ENCODE data around the gene GTF2IRD1.
A peak's percentile ranks its signal among the peaks of the same experiment; 100 is the strongest.
"Not testable (repeated sequence)": the region's sequence is repeated elsewhere in the genome, so short reads cannot be mapped to it uniquely, and the experiment has no call there.

Gene GTF2IRD1

GRCh38 chr7:74430961-74431466 is 22.7 kb upstream of the GTF2IRD1 start:
- DNase-seq (ENCODE audit: low read depth in 2 of 2) = no peak

- DNase-seq (ENCODE audit: low read depth in 2 of 2) = not testable (repeated sequence)
Measured at GRCh38 chr7:74437291-74437571, 16.5 kb upstream of the GTF2IRD1 start.

GRCh38 chr7:74438327-74438726 is 15.4 kb upstream of the GTF2IRD1 start:
- no peak for DNase-seq (ENCODE audit: low read depth in 2 of 2)

- no peak for DNase-seq (ENCODE audit: low read depth in 2 of 2)
Measured at GRCh38 chr7:74439541-74439940, 14.2 kb upstream of the GTF2IRD1 start.

GRCh38 chr7:74440143-74440542 is 13.6 kb upstream of the GTF2IRD1 start:
- not testable (repeated sequence) for DNase-seq (ENCODE audit: low read depth in 2 of 2)

- DNase-seq (ENCODE audit: low read depth in 2 of 2) = no peak
Measured at GRCh38 chr7:74441801-74442200, 11.9 kb upstream of the GTF2IRD1 start.

- no peak for DNase-seq (ENCODE audit: low read depth in 2 of 2)
Measured at GRCh38 chr7:74443543-74444247, 10.0 kb upstream of the GTF2IRD1 start.

- DNase-seq (ENCODE audit: low read depth in 2 of 2) = no peak
Measured at GRCh38 chr7:74449144-74449543, 4.6 kb upstream of the GTF2IRD1 start.

- DNase-seq (ENCODE audit: low read depth in 2 of 2) = peak; percentile 19 to 29
Measured at GRCh38 chr7:74449809-74450397, 3.8 kb upstream of the GTF2IRD1 start.

- no peak for DNase-seq (ENCODE audit: low read depth in 2 of 2)
Measured at GRCh38 chr7:74452748-74453321, 871 bp upstream of the GTF2IRD1 start.

- peak in 1 of 2 donors; percentile 13 for DNase-seq (ENCODE audit: low read depth in 2 of 2)
Measured at GRCh38 chr7:74454021-74454924, 567 bp downstream of the GTF2IRD1 start.

GRCh38 chr7:74454925-74455288 is 1.2 kb downstream of the GTF2IRD1 start:
- no peak for DNase-seq (ENCODE audit: low read depth in 2 of 2)

GRCh38 chr7:74455291-74455804 is 1.6 kb downstream of the GTF2IRD1 start:
- no peak for DNase-seq (ENCODE audit: low read depth in 2 of 2)

- no peak for DNase-seq (ENCODE audit: low read depth in 2 of 2)
Measured at GRCh38 chr7:74455928-74456327, 2.2 kb downstream of the GTF2IRD1 start.

- DNase-seq (ENCODE audit: low read depth in 2 of 2) = no peak
Measured at GRCh38 chr7:74457007-74457406, 3.3 kb downstream of the GTF2IRD1 start.

GRCh38 chr7:74461970-74462706 is 8.4 kb downstream of the GTF2IRD1 start:
- DNase-seq (ENCODE audit: low read depth in 2 of 2) = no peak

- no peak for DNase-seq (ENCODE audit: low read depth in 2 of 2)
Measured at GRCh38 chr7:74462707-74463100, 9.0 kb downstream of the GTF2IRD1 start.

- DNase-seq (ENCODE audit: low read depth in 2 of 2) = no peak
Measured at GRCh38 chr7:74464931-74465886, 11.5 kb downstream of the GTF2IRD1 start.

GRCh38 chr7:74466196-74466813 is 12.6 kb downstream of the GTF2IRD1 start:
- DNase-seq (ENCODE audit: low read depth in 2 of 2) = no peak

- no peak for DNase-seq (ENCODE audit: low read depth in 2 of 2)
Measured at GRCh38 chr7:74467876-74468275, 14.2 kb downstream of the GTF2IRD1 start.
